DLD1 (cell line): ENCODE data around the gene KLF15.

Experiments used
- in situ Hi-C: cut with HindIII; loops from 2 replicates; pipeline ENCODE4 v1.10.0; 2017; ENCODE audit warnings: low sequenced_read_pairs

KLF15 gene

DNA sequence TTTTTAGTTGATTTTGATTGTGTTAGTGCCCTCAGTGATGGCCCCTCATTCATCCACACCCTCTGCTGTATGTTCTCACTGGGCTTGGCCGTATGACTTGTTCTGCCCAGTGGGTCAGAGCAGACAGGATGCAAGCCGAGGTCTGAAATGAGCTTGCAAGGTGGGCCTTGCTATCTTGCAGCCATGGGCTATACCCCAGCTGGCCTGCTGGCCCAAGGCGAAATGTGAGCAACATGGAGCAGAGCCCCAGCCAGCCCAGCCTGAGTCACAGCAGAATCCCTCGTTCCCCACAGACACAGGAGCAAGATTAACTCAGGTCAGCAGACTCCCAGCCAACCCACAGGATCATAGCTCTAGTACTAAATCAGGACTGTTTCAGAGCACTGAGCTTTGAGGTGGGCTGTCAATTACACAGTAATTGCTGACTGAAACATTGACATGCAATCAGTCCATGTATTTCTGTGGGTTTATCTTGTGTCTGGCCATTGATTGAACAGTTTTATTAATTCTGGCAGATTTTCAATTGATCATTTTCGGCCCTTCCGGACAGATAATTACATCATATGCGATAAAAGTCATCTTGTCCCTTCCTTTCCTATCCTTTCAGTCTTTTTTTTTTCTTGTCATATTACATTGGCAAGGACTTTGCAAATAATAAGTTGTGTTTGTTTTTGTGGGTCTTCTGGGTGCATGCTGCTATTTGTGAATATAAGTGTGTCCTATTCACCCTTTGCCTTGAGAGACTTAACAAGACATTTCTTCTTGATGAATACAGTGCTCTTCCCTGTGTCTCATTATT lies 27.1 kb downstream of the KLF15 start:
- in situ Hi-C loops: no loop called here

DNA sequence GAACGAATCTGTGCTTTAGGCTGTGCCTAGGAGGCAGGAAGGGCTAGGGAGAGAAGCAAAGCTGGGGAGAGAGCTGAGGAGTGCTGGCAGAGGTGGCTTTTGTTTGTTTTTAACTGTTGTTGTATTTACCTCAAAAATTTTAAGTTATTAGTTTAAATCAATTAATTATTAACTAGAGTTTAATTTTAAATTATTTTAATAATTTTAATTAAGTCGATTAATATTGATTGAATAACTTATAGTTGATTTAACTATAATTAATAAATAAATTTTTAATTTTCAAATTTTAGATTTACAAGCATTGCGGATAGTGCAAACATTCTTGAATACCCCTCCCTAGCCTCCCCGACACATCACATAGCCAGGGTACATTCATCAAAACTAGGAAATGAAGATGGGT lies 30.6 kb downstream of the KLF15 start:
- in situ Hi-C loops: no loop called here

DNA sequence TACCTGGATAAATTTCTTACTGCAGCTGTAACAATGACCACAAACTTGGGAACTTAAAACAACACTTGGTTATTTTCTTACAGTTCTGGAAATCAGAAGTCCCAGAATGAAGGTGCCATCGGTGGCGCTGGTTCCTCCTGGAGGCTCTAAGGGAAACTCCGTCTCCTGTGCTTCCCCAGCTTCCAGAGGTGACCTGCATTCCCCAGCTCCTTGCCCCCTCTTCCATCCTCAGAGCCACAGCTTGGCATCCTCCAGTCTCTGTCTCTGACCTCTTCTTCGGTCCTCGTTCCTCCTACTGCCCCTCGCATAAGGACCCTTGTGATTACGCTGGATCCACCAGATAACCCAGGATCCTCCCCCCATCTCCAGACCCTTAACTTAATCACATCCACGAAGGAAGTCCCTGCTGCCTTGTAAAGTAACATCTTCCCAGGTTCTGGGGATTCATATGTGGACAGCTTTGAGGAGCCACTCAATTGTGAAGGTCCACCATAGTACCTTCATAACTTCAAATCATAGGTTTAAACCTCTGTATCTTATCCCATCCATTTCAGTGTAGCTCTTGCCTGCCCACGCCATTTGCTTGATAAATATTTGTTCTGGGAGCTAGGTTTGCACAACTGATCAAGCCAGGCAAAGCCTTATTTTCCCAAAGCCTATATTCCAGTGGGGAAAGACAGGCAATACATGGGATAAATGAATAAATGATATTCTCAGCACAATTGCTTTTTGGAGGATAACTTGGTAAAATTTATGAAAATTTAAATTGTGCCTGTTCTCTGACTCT lies 34.8 kb downstream of the KLF15 start:
- in situ Hi-C loops: no loop called here

DNA sequence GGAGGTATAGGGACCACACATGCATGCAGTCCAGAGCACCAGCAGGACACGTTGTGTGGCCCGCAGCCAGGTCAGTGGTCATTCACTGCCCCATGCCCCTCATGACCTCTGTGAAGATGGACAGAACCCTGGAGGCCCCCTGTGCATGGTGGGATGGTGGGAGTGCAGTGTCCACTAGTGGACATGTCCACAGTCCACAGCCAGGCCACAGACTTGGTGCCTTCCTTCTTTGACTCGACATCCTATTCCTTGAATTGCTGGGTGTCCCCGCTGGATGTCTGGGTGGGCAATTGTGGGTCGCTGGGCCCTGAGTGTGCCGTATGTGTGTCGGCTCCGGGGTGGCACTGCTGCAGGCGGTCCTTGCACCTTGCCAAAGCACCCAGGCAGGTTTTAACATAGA lies 35.7 kb downstream of the KLF15 start:
- in situ Hi-C loops: no loop called here

DNA sequence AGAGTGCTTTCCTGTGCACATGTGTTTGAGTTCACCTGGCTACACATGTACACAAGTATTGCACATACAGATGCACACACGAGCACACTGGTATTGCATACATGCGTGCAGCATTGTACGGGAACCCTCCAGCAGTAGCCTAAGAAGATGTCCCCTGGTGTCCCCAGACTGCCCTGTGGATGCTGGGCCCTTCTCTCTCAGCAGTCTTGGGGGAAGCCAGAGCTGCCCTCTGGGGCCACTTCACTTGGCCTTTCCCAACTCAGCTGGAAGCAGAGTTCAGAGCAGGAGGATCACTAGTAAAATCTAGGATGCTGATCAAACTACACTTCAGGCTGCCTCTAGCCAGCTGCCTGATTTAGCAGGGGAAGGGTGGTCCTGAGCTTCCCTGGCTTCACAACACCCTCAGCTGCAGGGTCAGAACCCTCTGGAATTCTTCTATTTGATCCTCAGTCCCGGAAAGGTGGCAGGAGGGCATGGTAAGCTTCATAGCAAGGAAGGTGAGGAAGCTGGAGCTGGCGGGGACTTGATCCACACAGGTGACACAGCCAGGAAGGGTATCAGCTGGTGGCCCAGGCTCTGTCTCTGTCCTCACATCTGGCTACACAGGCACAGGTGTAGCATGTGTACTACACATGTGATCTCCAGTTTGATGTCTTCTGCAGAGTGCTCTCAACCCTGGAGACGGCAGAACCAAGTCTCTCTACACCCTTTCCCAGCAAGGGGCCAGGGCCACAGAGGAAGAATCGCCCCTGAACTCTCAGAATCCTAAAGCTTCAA lies 36.5 kb downstream of the KLF15 start:
- in situ Hi-C loops: no loop called here

DNA sequence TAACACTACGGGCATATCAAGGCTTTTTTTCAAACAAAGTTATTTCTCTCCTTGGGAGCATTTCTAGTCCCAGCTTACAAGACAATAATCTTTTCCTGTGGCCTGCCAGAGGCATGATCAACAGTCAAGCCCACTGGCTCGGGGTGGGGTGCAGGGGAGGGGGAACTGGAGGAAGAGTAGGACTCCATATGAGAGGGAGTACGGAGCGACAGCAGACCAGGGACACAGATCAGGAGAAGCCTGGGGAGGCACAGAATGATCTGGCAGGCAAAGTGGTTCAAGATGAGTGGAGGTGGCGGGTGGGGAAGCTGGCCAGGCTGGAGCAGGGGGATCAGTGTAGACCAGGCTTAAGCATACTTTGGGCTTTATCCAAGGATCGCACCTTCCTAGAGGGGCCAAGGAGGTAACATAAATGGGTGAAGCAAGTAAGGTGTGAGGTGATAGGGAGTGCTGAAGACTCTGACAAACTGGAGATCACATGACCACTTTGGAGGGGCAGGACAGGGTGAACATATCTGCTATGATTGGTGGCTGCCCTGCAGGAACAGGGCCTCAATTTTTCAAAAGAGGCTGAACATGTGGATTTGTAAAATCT lies 37.4 kb downstream of the KLF15 start:
- in situ Hi-C loops: no loop called here

DNA sequence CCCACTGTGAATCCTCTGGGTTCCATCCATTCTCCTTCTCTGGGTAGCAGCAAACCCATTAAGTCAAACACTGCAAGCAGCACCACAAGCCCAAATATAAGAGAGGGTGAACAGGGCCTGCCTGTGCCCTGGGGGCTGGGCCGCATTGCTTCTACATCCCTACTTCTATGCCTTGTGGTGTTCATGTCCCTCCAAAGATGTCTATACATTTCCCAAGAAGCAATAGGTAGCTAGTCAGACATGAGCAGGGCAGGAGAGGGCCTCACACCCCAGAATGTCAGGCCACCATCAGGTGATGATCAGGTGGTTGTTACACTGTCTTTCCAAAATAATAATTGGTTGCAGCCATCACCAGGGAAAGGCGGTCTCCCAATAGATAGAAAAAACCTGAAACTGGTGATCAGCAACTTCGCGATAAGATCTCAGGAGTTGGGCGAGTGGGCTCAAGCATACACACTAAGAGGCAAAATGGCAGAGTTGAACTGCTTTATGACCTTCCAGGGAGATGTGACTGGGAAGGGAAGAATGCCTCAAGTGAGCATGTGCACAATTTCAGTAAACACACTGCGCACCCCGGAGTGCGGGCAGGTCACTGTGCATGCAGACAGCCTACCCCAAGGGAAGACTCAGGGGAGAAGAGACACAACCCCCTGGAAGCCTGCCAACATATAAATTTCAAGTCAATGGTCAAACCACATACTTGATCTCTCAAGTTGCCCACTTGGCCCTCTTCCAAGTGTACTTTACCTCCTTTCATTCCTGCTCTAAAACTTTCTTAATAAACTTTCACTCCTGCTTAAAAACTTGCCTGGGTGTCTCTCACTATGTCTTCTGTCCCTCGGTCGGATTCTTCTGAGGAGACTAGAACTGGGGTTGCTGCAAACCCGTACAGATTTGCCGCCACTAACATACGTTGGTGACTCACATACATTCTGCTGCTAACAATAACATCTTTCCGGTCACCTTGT lies 39.9 kb downstream of the KLF15 start:
- in situ Hi-C loops: no loop called here

DNA sequence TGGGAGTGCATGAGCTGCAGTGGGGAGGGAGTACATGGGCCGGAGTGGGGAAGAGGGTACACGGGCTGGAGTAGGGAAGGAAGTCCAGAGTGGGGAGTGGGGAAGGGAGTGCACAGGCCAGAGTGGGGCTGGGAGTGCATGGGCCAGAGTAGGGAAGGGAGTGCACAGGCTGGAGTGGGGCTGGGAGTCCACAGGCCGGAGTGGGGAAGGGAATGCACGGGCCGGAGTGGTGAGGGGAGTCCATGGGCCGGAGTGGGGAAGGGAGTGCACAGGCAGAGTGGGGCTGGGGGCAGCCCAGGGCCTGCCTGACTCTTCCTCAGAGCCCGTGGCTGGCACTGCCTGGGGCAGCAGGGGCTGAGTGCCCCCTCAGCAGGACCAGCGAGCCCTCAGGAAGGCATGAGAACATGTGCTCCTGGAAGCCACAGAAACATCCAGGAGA lies 40.7 kb downstream of the KLF15 start:
- in situ Hi-C loops: no loop called here

DNA sequence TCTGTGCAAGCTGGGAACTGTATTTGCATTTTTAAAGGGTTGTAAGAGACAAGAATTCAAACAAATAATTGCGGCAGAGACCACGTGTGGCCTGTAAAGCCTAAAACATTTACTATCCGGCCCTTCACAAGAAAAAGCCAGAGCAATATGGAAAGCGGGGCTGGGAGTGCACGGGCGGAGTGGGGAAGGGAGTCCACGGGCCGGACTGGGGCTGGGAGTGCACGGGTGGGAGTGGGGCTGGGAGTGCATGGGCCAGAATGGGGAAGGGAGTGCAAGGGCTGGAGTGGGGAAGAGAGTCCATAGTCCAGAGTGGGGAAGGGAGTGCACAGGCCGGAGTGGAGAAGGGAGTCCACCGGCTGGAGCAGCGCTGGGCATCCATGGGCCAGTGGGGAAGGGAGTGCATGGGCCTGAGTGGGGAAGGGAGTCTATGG lies 41.2 kb downstream of the KLF15 start:
- in situ Hi-C loops: no loop called here

DNA sequence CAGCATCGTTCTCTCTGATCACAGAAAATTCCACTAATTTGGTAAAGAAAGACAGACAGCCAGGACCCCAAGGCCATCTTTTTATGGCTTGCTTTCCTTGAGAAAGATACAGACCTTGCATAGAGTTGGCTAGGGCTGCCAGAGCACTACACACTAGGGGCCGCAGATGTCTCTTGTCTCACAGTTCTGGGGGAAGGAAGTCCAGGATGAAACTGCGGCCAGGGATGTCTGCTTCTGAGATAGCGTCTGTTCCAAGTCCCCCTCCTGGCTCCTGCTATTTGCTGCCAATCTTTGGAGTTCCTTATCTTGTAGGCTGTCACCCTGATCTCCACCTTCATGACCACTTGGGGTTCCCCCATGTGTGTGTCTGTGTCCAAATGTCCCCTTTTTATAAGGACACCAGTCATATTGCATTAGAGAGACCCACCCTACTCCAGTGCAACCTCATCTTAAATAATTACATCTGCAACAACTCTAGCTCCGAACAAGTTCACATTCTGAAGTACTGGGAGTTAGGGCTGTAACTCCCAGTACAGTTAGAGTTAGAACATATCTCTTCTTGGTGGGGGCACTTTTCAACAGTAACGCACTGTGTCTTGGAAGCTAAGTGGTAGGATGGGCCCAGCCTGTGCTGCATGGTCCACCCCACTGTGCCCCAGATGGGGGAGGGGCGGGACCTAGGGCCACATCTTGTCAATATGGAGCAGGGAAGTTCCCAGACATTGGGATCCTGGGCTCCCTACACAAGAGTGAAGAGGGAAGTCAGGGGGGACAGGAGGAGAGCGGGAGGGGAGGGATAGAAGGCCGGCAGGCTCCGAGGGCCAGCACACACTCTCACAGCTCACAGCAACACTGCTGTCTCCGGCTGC lies 42.2 kb downstream of the KLF15 start:
- in situ Hi-C loops: loop anchor here (5.0 kb wide), 1 partner anchor 77 kb away; the partner anchor contains the start of gene CFAP100

DNA sequence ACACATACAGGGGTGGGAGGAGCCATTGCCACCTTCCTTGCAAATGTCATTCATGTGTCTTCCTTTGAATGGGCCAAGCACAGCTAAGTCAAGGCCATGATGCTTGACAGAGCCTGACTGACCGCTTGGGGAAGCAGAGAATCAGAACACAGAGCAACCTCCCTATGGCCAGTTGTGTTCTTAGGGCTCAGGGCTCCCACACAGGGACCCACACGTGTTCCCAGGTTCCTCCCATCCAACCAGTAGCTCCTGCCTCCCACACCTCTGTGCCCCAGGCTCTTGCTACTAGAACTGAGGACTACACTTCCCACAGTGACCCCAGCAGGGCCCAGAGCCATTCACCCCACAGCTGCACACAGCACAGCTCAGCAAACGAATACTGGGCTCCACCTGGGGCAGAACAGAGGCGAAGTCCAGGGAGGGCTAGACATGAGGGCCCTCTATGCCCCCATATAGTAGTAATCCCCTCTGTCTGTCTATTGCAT lies 42.9 kb downstream of the KLF15 start:
- in situ Hi-C loops: loop anchor here (5.0 kb wide), 1 partner anchor 78 kb away; the partner anchor contains the start of gene CFAP100

DNA sequence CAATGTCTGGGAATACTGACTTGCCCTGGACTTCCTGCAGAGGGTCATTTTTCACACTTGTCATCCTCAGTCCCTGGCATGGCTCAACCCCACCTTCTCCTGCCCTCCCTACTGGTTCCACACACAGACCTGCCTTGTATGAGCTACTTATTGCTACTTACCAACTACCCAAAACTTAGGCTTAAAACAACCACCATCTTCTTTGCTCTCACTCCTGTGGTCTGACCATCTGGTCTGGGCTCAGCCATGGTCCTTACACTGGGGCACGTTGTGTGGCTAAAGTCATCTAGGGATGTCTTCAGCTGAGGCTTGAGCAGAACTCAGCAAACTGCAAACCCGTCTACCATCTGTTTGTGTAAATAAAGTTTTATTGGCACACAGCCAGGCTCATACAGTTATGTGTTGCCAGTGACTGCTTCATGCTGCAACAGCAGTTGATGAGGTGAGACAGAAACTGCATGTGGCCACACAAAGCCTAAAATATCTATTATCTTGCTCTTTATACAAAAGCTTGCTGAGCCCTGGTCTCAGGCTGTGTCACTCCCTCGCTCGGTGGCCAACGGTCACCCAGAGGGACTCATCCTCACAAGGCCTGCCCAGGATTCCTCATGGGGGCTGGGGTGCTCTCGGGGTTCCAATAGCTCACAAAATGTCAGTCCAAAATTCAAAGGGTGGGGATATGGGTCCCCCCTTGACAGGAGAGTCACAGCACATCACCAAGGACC lies 43.5 kb downstream of the KLF15 start:
- in situ Hi-C loops: loop anchor here (5.0 kb wide), 1 partner anchor 79 kb away; the partner anchor contains the start of gene CFAP100

DNA sequence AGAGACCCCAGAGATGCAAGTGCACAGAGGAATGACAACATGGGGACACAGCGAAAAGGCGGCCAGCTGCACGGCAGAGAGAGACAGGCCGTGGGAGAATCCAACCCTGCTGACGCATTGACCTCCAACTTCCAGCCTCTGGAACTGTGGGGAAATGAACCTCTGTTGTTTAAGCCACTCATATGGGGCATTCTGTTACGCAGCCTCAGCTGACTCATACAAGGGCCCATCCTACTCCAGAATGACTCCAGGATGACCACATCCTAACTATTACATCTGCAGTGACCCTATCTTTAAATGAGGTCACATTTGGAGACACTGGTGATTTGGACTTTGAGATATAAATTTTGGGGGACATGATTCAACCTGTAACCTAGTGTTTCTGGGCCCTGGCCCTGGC lies 44.0 kb downstream of the KLF15 start:
- in situ Hi-C loops: loop anchor here (5.0 kb wide), 1 partner anchor 79 kb away; the partner anchor contains the start of gene CFAP100

DNA sequence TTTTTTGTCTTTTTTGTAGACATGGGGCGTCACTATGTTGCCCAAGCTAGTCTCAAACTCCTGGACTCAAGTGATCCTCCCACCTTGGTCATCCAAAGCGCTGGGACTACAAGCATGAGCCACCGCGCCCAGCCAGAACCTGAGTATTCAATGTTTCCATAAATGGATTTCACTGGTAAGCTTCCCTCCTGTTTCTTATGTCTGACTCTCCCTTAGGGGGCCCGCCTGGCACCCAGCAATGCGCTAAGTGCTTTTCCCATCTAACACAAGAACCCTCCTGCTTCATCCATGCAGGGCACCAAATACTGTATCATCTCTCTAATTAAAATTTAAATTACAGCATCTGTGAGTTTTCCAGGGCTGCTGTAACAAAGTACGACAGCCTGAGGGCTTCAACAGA lies 44.9 kb downstream of the KLF15 start:
- in situ Hi-C loops: loop anchor here (5.0 kb wide), 1 partner anchor 80 kb away; the partner anchor contains the start of gene CFAP100

DNA sequence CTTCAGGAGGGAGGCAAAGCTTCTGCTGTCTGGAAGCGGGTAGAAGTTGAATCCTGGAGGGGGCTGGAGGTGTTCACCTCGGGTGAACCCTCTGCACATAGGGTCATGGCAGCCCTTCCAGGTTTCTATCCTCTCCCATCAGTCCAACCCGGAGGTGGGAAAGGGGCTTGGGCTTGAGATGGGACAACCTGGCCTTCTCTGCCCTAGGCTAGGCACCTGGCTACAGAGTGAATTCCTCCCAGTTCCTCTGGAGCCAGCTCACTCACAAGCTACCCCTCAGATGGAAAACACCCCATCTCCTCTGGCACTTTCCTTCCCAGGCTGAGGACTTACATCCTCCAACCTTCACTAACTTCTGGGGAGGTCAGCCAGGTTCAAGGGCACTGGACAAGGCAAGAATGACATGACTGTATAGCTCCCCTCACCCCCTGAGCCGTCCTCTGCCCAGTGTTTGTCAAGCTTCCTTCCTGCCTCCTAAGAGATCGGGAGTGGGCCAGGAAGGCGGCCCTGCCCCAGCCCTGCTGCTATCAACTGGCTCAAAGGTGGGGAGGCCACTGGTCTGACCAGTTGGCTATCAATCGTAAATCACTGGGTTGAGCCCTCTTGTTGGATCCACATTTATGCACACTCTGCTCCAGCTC lies 45.8 kb downstream of the KLF15 start:
- in situ Hi-C loops: loop anchor here (5.0 kb wide), 1 partner anchor 81 kb away; the partner anchor contains the start of gene CFAP100

DNA sequence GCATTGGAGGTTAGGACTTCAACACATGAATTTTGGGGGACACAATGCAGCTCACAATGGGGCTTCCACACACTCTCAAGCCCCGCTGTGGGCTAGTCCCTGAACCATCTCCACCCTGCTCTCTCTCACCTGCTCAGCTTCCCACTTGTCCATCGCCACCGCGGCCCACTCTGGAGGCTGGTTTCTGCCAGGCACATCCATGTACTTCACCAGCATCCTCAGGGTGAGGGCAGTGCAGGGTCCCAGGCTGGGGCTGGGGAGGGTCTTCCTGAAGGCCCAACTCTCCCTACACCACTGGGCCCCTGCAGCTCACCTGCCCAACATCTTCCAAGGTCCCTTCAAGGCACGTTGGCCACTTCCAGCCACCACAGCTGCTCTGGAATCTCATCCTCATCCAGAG lies 46.4 kb downstream of the KLF15 start:
- in situ Hi-C loops: loop anchor here (5.0 kb wide), 1 partner anchor 81 kb away; the partner anchor contains the start of gene CFAP100
